B cell (primary cell): Measurements from ENCODE around the gene FAM8A1. TPM values are rescaled to one million over a fixed set of nuclear protein-coding genes. Genes with fewer than 3 reads are reported as not detected.

Experiments used
- ATAC-seq: fragments of 200-7000 bp; cut with Tn5 transposase; one replicate; pipeline ENCODE4 v1.10.0; 2021; ENCODE audit warnings: low read depth, mild to moderate bottlenecking, moderate number of reproducible peaks, moderate library complexity
- CTCF ChIA-PET: fragments of 350-600 bp; sonication (Branson Sonifier 250); formaldehyde crosslinking; loops from one replicate; lab custom pipeline; 2021; ENCODE audit warnings: antibody characterized with exemption, inconsistent platforms; lab: Charles Lee
- POLR2A ChIA-PET: fragments of 350-600 bp; sonication (Branson Sonifier 250); formaldehyde crosslinking; loops from one replicate; lab custom pipeline; 2021; ENCODE audit warnings: antibody characterized with exemption; lab: Charles Lee
- DNase-seq: peaks from one replicate; pipeline ENCODE4 v3.0.0; 2013
- H2AFZ ChIP-seq: 2 replicates; pipeline ENCODE4 v1.6.1; 2012; ENCODE audit warnings: mild to moderate bottlenecking, low read depth, low read length; ENCODE audit not compliant: insufficient read depth, poor library complexity, severe bottlenecking
- H3K27ac ChIP-seq, 2 donors: 1 replicate in 1 of 2; 2 replicates in 1 of 2; pipeline ENCODE4 v1.5.1; 2012 to 2013; ENCODE audit warnings: low read length in 2 of 2, mild to moderate bottlenecking in 2 of 2, moderate library complexity in 1 of 2
- H3K27me3 ChIP-seq, 4 experiments: fragments of 200-600 bp in 1 of 4; sonication (generic) in 1 of 4; replicated peaks in 1 of 4; 1 replicate in 2 of 4; 2 replicates in 2 of 4; pipeline versions ENCODE4 v1.6.1 to v1.7.0; 2013 to 2016; ENCODE audit warnings: low read length in 3 of 4, mild to moderate bottlenecking in 2 of 4, mixed read lengths in 1 of 4, moderate library complexity in 1 of 4; ENCODE audit not compliant: insufficient read depth in 4 of 4, control insufficient read depth in 3 of 4; ENCODE audit errors: control extremely low read depth in 1 of 4
- H3K36me3 ChIP-seq, 2 experiments: replicated peaks in 1 of 2; 1 replicate in 1 of 2; 2 replicates in 1 of 2; pipeline versions ENCODE4 v1.6.1 to v1.7.1; 2013; ENCODE audit warnings: low read length in 1 of 2; ENCODE audit not compliant: insufficient read depth in 2 of 2, control insufficient read depth in 1 of 2; ENCODE audit errors: control extremely low read depth in 1 of 2, extremely low read depth in 1 of 2
- H3K4me1 ChIP-seq, 2 donors: fragments of 200-600 bp in 1 of 2; sonication (generic) in 1 of 2; 1 replicate in 1 of 2; 2 replicates in 1 of 2; pipeline versions ENCODE4 v1.5.1 to v1.6.1; 2013 to 2017; ENCODE audit warnings: low read length in 2 of 2; ENCODE audit not compliant: control insufficient read depth in 2 of 2, insufficient read depth in 2 of 2
- H3K4me2 ChIP-seq: replicated peaks from 2 replicates; pipeline ENCODE3; 2012; ENCODE audit warnings: mild to moderate bottlenecking, low read depth, low read length; ENCODE audit not compliant: poor library complexity, severe bottlenecking
- H3K4me3 ChIP-seq, 5 experiments: fragments of 200-600 bp in 1 of 5; sonication (generic) in 1 of 5; 1 replicate in 3 of 5; 2 replicates in 2 of 5; pipeline versions ENCODE4 v1.5.1 to v1.7.0; 2011 to 2016; ENCODE audit warnings: low read length in 4 of 5, mild to moderate bottlenecking in 4 of 5, low read depth in 2 of 5, control low read depth in 1 of 5, moderate library complexity in 1 of 5; ENCODE audit not compliant: insufficient read depth in 1 of 5; ENCODE audit errors: control extremely low read depth in 1 of 5, extremely low read depth in 1 of 5
- H3K79me2 ChIP-seq: fragments of 200-600 bp; sonication (generic); one replicate; pipeline ENCODE4 v1.6.0; 2016; ENCODE audit warnings: low read length; ENCODE audit not compliant: control insufficient read depth, insufficient read depth
- H3K9ac ChIP-seq: fragments of 200-600 bp; sonication (generic); 2 replicates; pipeline ENCODE4 v1.6.1; 2017; ENCODE audit warnings: mild to moderate bottlenecking, low read length, moderate library complexity
- H3K9me3 ChIP-seq, 3 donors: one replicate each; pipeline versions ENCODE4 v1.6.1 to v1.7.1; 2013; ENCODE audit warnings: low read length in 2 of 3; ENCODE audit not compliant: control insufficient read depth in 2 of 3, insufficient read depth in 1 of 3; ENCODE audit errors: control extremely low read depth in 1 of 3
- H4K20me1 ChIP-seq: 2 replicates; pipeline ENCODE4 v1.6.0; 2012; ENCODE audit warnings: mild to moderate bottlenecking, low read length; ENCODE audit not compliant: insufficient read depth, control insufficient read depth, poor library complexity, severe bottlenecking
- H3K27ac Mint-ChIP-seq: one replicate; pipeline ENCODE4 v1.8.0; 2021; ENCODE audit warnings: mixed read lengths
- H3K27me3 Mint-ChIP-seq: one replicate; pipeline ENCODE4 v1.8.0; 2021; ENCODE audit warnings: mixed read lengths
- H3K4me1 Mint-ChIP-seq: one replicate; pipeline ENCODE4 v1.8.0; 2021; ENCODE audit warnings: mixed read lengths
- H3K4me3 Mint-ChIP-seq: one replicate; pipeline ENCODE4 v1.8.0; 2021; ENCODE audit warnings: mixed read lengths
- H3K9me3 Mint-ChIP-seq: one replicate; pipeline ENCODE4 v1.8.0; 2022; ENCODE audit warnings: mixed read lengths; ENCODE audit not compliant: insufficient read depth
- CTCF ChIP-seq: fragments of 200-600 bp; IDR thresholded peaks from one replicate; pipeline ENCODE4 v1.8.0; 2022; ENCODE audit warnings: antibody characterized with exemption, mild to moderate bottlenecking
- EZH2 ChIP-seq: IDR thresholded peaks from 2 replicates; pipeline ENCODE4 v1.6.1; 2012; ENCODE audit warnings: borderline replicate concordance, low read depth, mild to moderate bottlenecking, moderate library complexity, low read length; ENCODE audit not compliant: insufficient read depth, poor library complexity, severe bottlenecking
- WGBS: methylation state at CpG from one replicate; pipeline ENCODE4 v1.1.5; 2013; ENCODE audit warnings: missing lambda C conversion rate; ENCODE audit not compliant: insufficient coverage; 5-methylcytosine and 5-hydroxymethylcytosine counted together
- intact Hi-C: fragments of 100-400 bp; cut with micrococcal nuclease; formaldehyde crosslinking; loops from one replicate; pipeline ENCODE4 v1.10.0; 2022
- polyA plus RNA-seq: library from polyadenylated mRNA; depleted of rRNA; stranded (reverse); fragments of >200 nt; gene quantifications from 2 replicates; pipeline ENCODE4 v1.2.3, GENCODE V29; 2012
- total RNA-seq, 2 donors: library from RNA; stranded (reverse); fragments of 120-200 nt in 1 of 2; gene quantifications; 1 replicate in 1 of 2; 2 replicates in 1 of 2; pipeline versions ENCODE4 v1.2.3 to v1.2.4, GENCODE V29; 2013 to 2022

Gene FAM8A1
- total and polyA plus RNA-seq, 2 donors (not counting 1 experiment from before 2014, with no cell fraction given) = 4.6 to 7.0 TPM

- ChIA-PET POLR2A (no interaction called here), CTCF (interaction anchor here (1.2 to 1.5 kb wide), 2 partner anchors 153 to 167 kb away, joined by 3 read pairs; no protein-coding TSS in a partner anchor)
Observed at GRCh38 chr6:17650656-17651309, 50.7 kb downstream of the FAM8A1 start.

More at GRCh38 chr6:17650656-17651309, 50.7 kb downstream of the FAM8A1 start:
- DNase-seq (no peak), ATAC-seq (no peak)
- intact Hi-C loops = no loop called here
- Mint-ChIP-seq H3K27me3 (no peaks in the 10 kb centered on the region), H3K9me3 (no peaks in the 10 kb centered on the region), H3K4me3 (no peak overlapping the region), H3K4me1 (peaks cover 3% of the 10 kb centered on the region), H3K27ac (no peak overlapping the region)
- no peak overlapping the region for H3K9ac ChIP-seq
- peaks cover 10% of the 10 kb centered on the region for H3K79me2 ChIP-seq
- H4K20me1 ChIP-seq = peaks cover 9% of the 10 kb centered on the region
- H2AFZ ChIP-seq = no peak overlapping the region
- H3K4me2 ChIP-seq = no peak overlapping the region
- H3K4me1 ChIP-seq = no peaks in the 10 kb centered on the region
- no peak overlapping the region for H3K4me3 ChIP-seq
- peaks cover 15 to 58% of the 10 kb centered on the region in 2 experiments for H3K36me3 ChIP-seq
- no peaks in the 10 kb centered on the region for H3K9me3 ChIP-seq
- no peak for TF ChIP-seq EZH2
- no peak for TF ChIP-seq CTCF
- no peaks in the 10 kb centered on the region for H3K27me3 ChIP-seq
- 100% methylated on average over 2 of the region's 3 CpGs for WGBS
- no peak overlapping the region for H3K27ac ChIP-seq
